ENCODE measurements around the gene SBF2. TPM values are rescaled to one million over a fixed set of nuclear protein-coding genes. Genes with fewer than 3 reads are reported as not detected.

Gene SBF2
- total RNA-seq, 1 donor from 2014 or later, result 38.5 TPM

DNA sequence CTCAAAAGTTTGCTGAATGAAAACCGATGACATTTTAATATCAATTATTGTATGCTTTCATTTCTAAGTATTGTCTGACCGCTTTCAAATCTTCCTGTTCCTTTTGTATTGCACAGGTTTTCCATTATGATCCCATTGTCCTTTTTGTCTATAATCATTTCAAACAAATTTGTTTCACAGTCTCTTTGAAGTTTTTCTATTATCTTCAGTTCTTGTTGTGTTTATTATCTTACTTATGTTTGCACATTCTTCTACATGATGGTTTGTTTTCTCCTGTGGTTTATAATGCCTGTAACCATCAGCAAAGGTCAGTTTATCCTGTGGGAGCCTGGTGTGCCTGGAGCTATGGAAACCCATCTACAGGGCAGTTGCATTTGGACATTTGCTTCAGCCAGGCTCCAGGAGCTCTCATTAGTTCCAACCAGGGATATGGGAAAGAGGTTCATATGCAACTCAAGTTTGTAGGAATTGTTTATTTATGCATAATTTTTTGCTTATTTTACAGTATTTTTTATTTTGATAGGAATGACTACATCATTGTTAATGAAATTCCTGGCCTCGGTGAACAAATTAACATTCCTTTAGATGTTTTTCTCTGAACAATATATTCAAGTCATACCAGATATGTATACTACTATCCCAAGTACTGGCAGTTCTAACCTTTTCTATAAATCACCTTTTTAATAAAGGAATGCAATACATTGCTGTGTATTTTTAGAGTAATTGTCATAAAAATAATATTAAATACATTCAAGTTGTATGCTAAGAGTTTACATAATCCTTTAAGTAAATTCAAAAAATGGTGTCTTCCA, 179.2 kb downstream of the SBF2 start:
- H3K9me3 ChIP-seq, result no peaks in the 10 kb centered on the region
- no peak overlapping the region for H3K4me3 ChIP-seq
- H3K27me3 ChIP-seq, result no peaks in the 10 kb centered on the region
- H3K36me3 ChIP-seq, result no peaks in the 10 kb centered on the region
- DNase-seq (no peak), ATAC-seq (no peak)
- no peak overlapping the region for H3K27ac ChIP-seq
- TF ChIP-seq, protein P1, sequence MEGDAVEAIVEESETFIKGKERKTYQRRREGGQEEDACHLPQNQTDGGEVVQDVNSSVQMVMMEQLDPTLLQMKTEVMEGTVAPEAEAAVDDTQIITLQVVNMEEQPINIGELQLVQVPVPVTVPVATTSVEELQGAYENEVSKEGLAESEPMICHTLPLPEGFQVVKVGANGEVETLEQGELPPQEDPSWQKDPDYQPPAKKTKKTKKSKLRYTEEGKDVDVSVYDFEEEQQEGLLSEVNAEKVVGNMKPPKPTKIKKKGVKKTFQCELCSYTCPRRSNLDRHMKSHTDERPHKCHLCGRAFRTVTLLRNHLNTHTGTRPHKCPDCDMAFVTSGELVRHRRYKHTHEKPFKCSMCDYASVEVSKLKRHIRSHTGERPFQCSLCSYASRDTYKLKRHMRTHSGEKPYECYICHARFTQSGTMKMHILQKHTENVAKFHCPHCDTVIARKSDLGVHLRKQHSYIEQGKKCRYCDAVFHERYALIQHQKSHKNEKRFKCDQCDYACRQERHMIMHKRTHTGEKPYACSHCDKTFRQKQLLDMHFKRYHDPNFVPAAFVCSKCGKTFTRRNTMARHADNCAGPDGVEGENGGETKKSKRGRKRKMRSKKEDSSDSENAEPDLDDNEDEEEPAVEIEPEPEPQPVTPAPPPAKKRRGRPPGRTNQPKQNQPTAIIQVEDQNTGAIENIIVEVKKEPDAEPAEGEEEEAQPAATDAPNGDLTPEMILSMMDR (IDR thresholded peaks at IDR 0.05), result no peak
- intact Hi-C loops (cut with DNase I), result no loop called here
- peaks cover 15% of the 10 kb centered on the region for H3K4me1 ChIP-seq

GRCh38 chr11:10113852-10114251, 180.2 kb downstream of the SBF2 start:
- no peak for DNase-seq
- H3K4me3 ChIP-seq, result no peak overlapping the region
- no peak overlapping the region for H3K27ac ChIP-seq
- no peaks in the 10 kb centered on the region for H3K9me3 ChIP-seq
- ATAC-seq, result no peak
- no peaks in the 10 kb centered on the region for H3K27me3 ChIP-seq
- intact Hi-C loops (cut with DNase I), result no loop called here
- H3K4me1 ChIP-seq, result peaks cover 19% of the 10 kb centered on the region
- H3K36me3 ChIP-seq, result no peaks in the 10 kb centered on the region
- TF ChIP-seq, protein P1 (IDR thresholded peaks at IDR 0.05), result no peak

DNA sequence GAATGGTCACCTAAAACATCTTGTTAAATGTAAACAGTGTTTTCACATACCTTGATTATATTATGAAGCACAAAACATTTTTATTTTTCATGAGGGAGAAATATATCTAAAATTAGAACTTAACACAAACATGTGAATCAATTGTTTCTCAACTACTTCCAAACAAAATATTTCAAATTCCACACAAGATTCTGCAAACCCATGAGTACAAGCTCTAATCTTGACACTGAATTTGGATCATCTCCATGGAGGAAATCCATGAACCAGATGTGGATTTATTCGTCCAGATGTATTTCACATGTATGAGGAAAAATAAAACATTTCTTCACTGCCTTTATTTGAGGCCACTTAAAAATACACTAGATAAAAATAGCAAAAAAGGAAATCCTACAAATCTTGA, 184.2 kb downstream of the SBF2 start:
- DNase-seq, result no peak
- Histone ChIP-seq H3K9me3 (no peaks in the 10 kb centered on the region), H3K4me1 (peaks cover 12% of the 10 kb centered on the region), H3K27me3 (no peaks in the 10 kb centered on the region), H3K36me3 (no peaks in the 10 kb centered on the region), H3K27ac (no peak overlapping the region), H3K4me3 (no peak overlapping the region)
- intact Hi-C loops (cut with DNase I), result no loop called here
- TF ChIP-seq, protein P1 (IDR thresholded peaks at IDR 0.05), result no peak
- no peak for ATAC-seq

- Histone ChIP-seq H3K4me3 (no peak overlapping the region), H3K9me3 (no peaks in the 10 kb centered on the region), H3K27ac (no peak overlapping the region), H3K4me1 (peaks cover 12% of the 10 kb centered on the region), H3K27me3 (no peaks in the 10 kb centered on the region), H3K36me3 (no peaks in the 10 kb centered on the region)
- DNase-seq (no peak), ATAC-seq (no peak)
- TF ChIP-seq, protein P1 (IDR thresholded peaks at IDR 0.05), result no peak
- intact Hi-C loops (cut with DNase I), result no loop called here
Measured at GRCh38 chr11:10108915-10109680, 184.9 kb downstream of the SBF2 start.

DNA sequence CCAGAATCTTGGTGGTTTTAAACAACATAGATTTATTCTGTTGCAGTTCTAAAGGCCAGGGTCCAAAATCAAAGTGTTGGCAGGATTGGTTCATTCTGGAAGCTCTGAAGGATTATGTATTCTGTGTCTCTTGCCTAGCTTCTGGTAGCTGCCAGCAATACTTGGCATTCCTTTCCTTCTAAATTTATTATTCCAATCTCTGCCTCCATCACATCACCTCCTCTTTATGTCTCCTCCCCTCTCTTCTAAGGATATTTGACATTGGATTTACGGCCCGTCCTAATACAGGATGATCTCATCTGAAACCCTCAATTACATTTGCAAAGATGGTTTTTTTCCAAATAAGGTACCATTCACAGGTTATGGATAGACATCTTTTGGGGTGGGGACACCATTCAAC, 186.5 kb downstream of the SBF2 start:
- H3K9me3 ChIP-seq, result no peaks in the 10 kb centered on the region
- TF ChIP-seq, protein P1 (IDR thresholded peaks at IDR 0.05), result no peak
- H3K27ac ChIP-seq, result no peak overlapping the region
- no peaks in the 10 kb centered on the region for H3K27me3 ChIP-seq
- intact Hi-C loops (cut with DNase I), result no loop called here
- no peak for ATAC-seq
- peaks cover 12% of the 10 kb centered on the region for H3K4me1 ChIP-seq
- H3K36me3 ChIP-seq, result no peaks in the 10 kb centered on the region
- H3K4me3 ChIP-seq, result no peak overlapping the region
- DNase-seq, result no peak

All from upper lobe of right lung (tissue), 1 donor.